Type B pancreatic cell (in vitro differentiated cells): Measurements from ENCODE around the gene CRAMP1. TPM values are rescaled to one million over a fixed set of nuclear protein-coding genes. Genes with fewer than 3 reads are reported as not detected.

Experiments
- DNase-seq: peaks from one replicate; pipeline ENCODE4 v3.0.0; 2021; ENCODE audit warnings: mixed read lengths; ENCODE audit not compliant: unreplicated experiment; ENCODE audit errors: extremely low spot score
- H3K27ac Mint-ChIP-seq: 2 replicates; pipeline ENCODE4 v1.8.0; 2021; ENCODE audit warnings: mild to moderate bottlenecking, mixed read lengths
- H3K27me3 Mint-ChIP-seq: 2 replicates; pipeline ENCODE4 v1.8.0; 2021; ENCODE audit warnings: mixed read lengths
- H3K36me3 Mint-ChIP-seq: 2 replicates; pipeline ENCODE4 v1.8.0; 2021; ENCODE audit warnings: mixed read lengths
- H3K4me1 Mint-ChIP-seq: one replicate; pipeline ENCODE4 v1.8.0; 2021; ENCODE audit warnings: mixed read lengths; ENCODE audit not compliant: unreplicated experiment
- H3K4me3 Mint-ChIP-seq: 2 replicates; pipeline ENCODE4 v1.8.0; 2021; ENCODE audit warnings: mild to moderate bottlenecking, mixed read lengths
- H3K9me3 Mint-ChIP-seq: 2 replicates; pipeline ENCODE4 v1.8.0; 2021; ENCODE audit warnings: mixed read lengths
- CTCF ChIP-seq: fragments of 200-600 bp; sonication (generic); conservative IDR thresholded peaks from 2 replicates; pipeline ENCODE4 v1.5.0; 2021; ENCODE audit warnings: antibody characterized with exemption, mild to moderate bottlenecking
- total RNA-seq: library from RNA; stranded (reverse); gene quantifications from 2 replicates; pipeline ENCODE4 v1.2.1, GENCODE V29; 2021; ENCODE audit warnings: low replicate concordance

Gene CRAMP1
- total RNA-seq, 1 donor from 2014 or later: 31.4 TPM

- Mint-ChIP-seq H3K9me3 (no peaks in the 10 kb centered on the region), H3K36me3 (peaks cover 26% of the 10 kb centered on the region), H3K4me3 (no peak overlapping the region), H3K4me1 (no peaks in the 10 kb centered on the region), H3K27ac (no peak overlapping the region), H3K27me3 (no peaks in the 10 kb centered on the region)
- no peak for TF ChIP-seq CTCF
- DNase-seq: no peak
These were observed 55.1 kb downstream of the CRAMP1 start for GRCh38 chr16:1667271-1667670.

- Mint-ChIP-seq H3K36me3 (peaks cover 25% of the 10 kb centered on the region), H3K4me1 (no peaks in the 10 kb centered on the region), H3K27me3 (no peaks in the 10 kb centered on the region), H3K9me3 (no peaks in the 10 kb centered on the region), H3K4me3 (no peak overlapping the region), H3K27ac (no peak overlapping the region)
- DNase-seq: no peak
- no peak for TF ChIP-seq CTCF
These were observed 55.8 kb downstream of the CRAMP1 start for GRCh38 chr16:1667916-1668315.

GRCh38 chr16:1668612-1669319, 56.6 kb downstream of the CRAMP1 start:
- Mint-ChIP-seq H3K9me3 (no peaks in the 10 kb centered on the region), H3K36me3 (peaks cover 22% of the 10 kb centered on the region), H3K27me3 (no peaks in the 10 kb centered on the region), H3K27ac (no peak overlapping the region), H3K4me3 (no peak overlapping the region), H3K4me1 (no peaks in the 10 kb centered on the region)
- no peak for DNase-seq
- no peak for TF ChIP-seq CTCF

GRCh38 chr16:1669698-1670097, 57.5 kb downstream of the CRAMP1 start:
- H3K4me3 Mint-ChIP-seq: no peak overlapping the region
- no peaks in the 10 kb centered on the region for H3K4me1 Mint-ChIP-seq
- no peaks in the 10 kb centered on the region for H3K27me3 Mint-ChIP-seq
- no peak for DNase-seq
- H3K9me3 Mint-ChIP-seq: no peaks in the 10 kb centered on the region
- no peak overlapping the region for H3K27ac Mint-ChIP-seq
- H3K36me3 Mint-ChIP-seq: peaks cover 18% of the 10 kb centered on the region
- TF ChIP-seq CTCF: no peak

- no peak overlapping the region for H3K27ac Mint-ChIP-seq
- H3K4me3 Mint-ChIP-seq: no peak overlapping the region
- TF ChIP-seq CTCF: no peak
- no peaks in the 10 kb centered on the region for H3K27me3 Mint-ChIP-seq
- peaks cover 14% of the 10 kb centered on the region for H3K36me3 Mint-ChIP-seq
- no peak for DNase-seq
- H3K9me3 Mint-ChIP-seq: no peaks in the 10 kb centered on the region
- no peaks in the 10 kb centered on the region for H3K4me1 Mint-ChIP-seq
These were observed 58.2 kb downstream of the CRAMP1 start for GRCh38 chr16:1670371-1670770.
